HepG2 (cell line): Measurements from ENCODE around the gene NT5C2. TPM values are rescaled to one million over a fixed set of nuclear protein-coding genes. Genes with fewer than 3 reads are reported as not detected.

ENCODE experiments used
- ARNT ChIP-seq: fragments of 450-650 bp; IDR thresholded peaks from 2 replicates; pipeline ENCODE4 v1.6.1; 2017
- BCL6 ChIP-seq: IDR thresholded peaks from 2 replicates; pipeline ENCODE4 v1.6.1; 2016; ENCODE audit warnings: missing genetic modification reagents, missing compliant biosample characterization
- CHCHD3 ChIP-seq: sonication (generic); formaldehyde crosslinking; IDR thresholded peaks from 2 replicates; pipeline ENCODE4 v1.8.0; 2022; ENCODE audit warnings: mild to moderate bottlenecking, missing genetic modification reagents, moderate library complexity
- CREM ChIP-seq, 2 experiments: sonication (generic) in 1 of 2; formaldehyde crosslinking in 1 of 2; IDR thresholded peaks; 2 replicates each; pipeline versions ENCODE4 v1.4.0 to v1.6.1; 2016 to 2020; ENCODE audit warnings: antibody characterized with exemption in 1 of 2, mild to moderate bottlenecking in 1 of 2, missing genetic modification reagents in 1 of 2
- FOXA3 ChIP-seq: IDR thresholded peaks from 2 replicates; pipeline ENCODE4 v1.6.1; 2016; ENCODE audit warnings: missing genetic modification reagents, missing compliant biosample characterization
- FOXP1 ChIP-seq, 2 experiments: fragments of 450-650 bp in 1 of 2; IDR thresholded peaks; 2 replicates each; pipeline ENCODE4 v1.6.1; 2017 to 2018; ENCODE audit warnings: antibody characterized with exemption in 1 of 2
- GATAD2A ChIP-seq: IDR thresholded peaks from 2 replicates; pipeline ENCODE4 v1.6.1; 2016
- GMEB2 ChIP-seq: IDR thresholded peaks from 2 replicates; pipeline ENCODE4 v1.6.1; 2016; ENCODE audit warnings: missing biosample characterization, missing genetic modification reagents, low read depth
- MAFF ChIP-seq: IDR thresholded peaks from 2 replicates; pipeline ENCODE4 v1.6.1; 2011; ENCODE audit warnings: low read depth, low read length, improper control_type of control experiment
- MEIS1 ChIP-seq: sonication (generic); formaldehyde crosslinking; IDR thresholded peaks from 2 replicates; pipeline ENCODE4 v1.9.0; 2021; ENCODE audit warnings: mild to moderate bottlenecking, missing genetic modification reagents, moderate library complexity, borderline replicate concordance
- NCOA2 ChIP-seq: sonication (generic); formaldehyde crosslinking; IDR thresholded peaks from 2 replicates; pipeline ENCODE4 v1.8.0; 2022; ENCODE audit warnings: inconsistent platforms
- NCOR1 ChIP-seq: fragments of 200-600 bp; sonication (generic); IDR thresholded peaks from 2 replicates; pipeline ENCODE4 v1.7.0; 2017; ENCODE audit warnings: antibody characterized with exemption, low read length, borderline replicate concordance
- POGZ ChIP-seq: sonication (generic); formaldehyde crosslinking; IDR thresholded peaks from 2 replicates; pipeline ENCODE4 v1.4.0; 2020; ENCODE audit warnings: mild to moderate bottlenecking, missing genetic modification reagents
- PPARG ChIP-seq: conservative IDR thresholded peaks from 2 replicates; pipeline ENCODE4 v1.6.1; 2016; ENCODE audit warnings: missing biosample characterization, missing genetic modification reagents
- PREB ChIP-seq: sonication (generic); formaldehyde crosslinking; IDR thresholded peaks from 2 replicates; pipeline ENCODE4 v1.4.0; 2020; ENCODE audit warnings: missing genetic modification reagents
- RARA ChIP-seq: IDR thresholded peaks from 2 replicates; pipeline ENCODE4 v1.6.1; 2016; ENCODE audit warnings: missing genetic modification reagents, missing compliant biosample characterization
- RFX1 ChIP-seq: fragments of 450-650 bp; IDR thresholded peaks from 2 replicates; pipeline ENCODE4 v1.6.1; 2017
- SAP130 ChIP-seq: IDR thresholded peaks from 2 replicates; pipeline ENCODE4 v1.6.1; 2016; ENCODE audit warnings: low read depth
- SKI ChIP-seq: fragments of 450-650 bp; IDR thresholded peaks from one replicate; pipeline ENCODE4 v1.6.1; 2018; ENCODE audit warnings: mild to moderate bottlenecking; ENCODE audit not compliant: partially characterized antibody
- TEAD3 ChIP-seq: optimal IDR thresholded peaks from 2 replicates; pipeline ENCODE3; 2016; ENCODE audit warnings: borderline replicate concordance
- ZNF207 ChIP-seq: fragments of 450-650 bp; IDR thresholded peaks from 2 replicates; pipeline ENCODE4 v1.6.1; 2016; ENCODE audit warnings: antibody characterized with exemption, borderline replicate concordance
- ZNF275 ChIP-seq: sonication (generic); formaldehyde crosslinking; IDR thresholded peaks from 2 replicates; pipeline ENCODE4 v1.8.0; 2022; ENCODE audit warnings: missing genetic modification reagents, mild to moderate bottlenecking, inconsistent platforms, borderline replicate concordance
- ZNF598 ChIP-seq: sonication (generic); formaldehyde crosslinking; IDR thresholded peaks from 2 replicates; pipeline ENCODE4 v1.5.1; 2020; ENCODE audit warnings: mild to moderate bottlenecking, missing genetic modification reagents, borderline replicate concordance
- ZNF674 ChIP-seq: sonication (generic); formaldehyde crosslinking; IDR thresholded peaks from 2 replicates; pipeline ENCODE4 v1.5.0; 2020; ENCODE audit warnings: low read depth, mild to moderate bottlenecking, missing genetic modification reagents
- polyA plus RNA-seq, 8 experiments: library from polyadenylated mRNA; depleted of rRNA in 3 of 8; stranded (reverse) in 7 of 8; unstranded in 1 of 8; fragments of >200 nt; fragmentation: Illumina TruSeq in 4 of 8; extraction: Trizol in 4 of 8; gene quantifications; 2 replicates each; pipeline versions ENCODE4 v1.2.1 to v1.2.3, GENCODE V29; 2011 to 2016; ENCODE audit warnings: low read depth in 4 of 8, missing spikeins in 1 of 8, mixed read lengths in 1 of 8; ENCODE audit not compliant: insufficient read depth in 1 of 8
- total RNA-seq, 5 experiments: library from RNA; depleted of rRNA; stranded (reverse); fragments of >200 nt; fragmentation: Illumina TruSeq; extraction: Trizol; gene quantifications; 2 replicates each; pipeline ENCODE4 v1.2.3, GENCODE V29; 2016; ENCODE audit warnings: low read depth in 1 of 5
- TF ChIP-seq, protein P1 (sequence below): IDR thresholded peaks from 2 replicates; pipeline ENCODE4 v1.6.1; 2016; ENCODE audit warnings: missing genetic modification reagents, missing compliant biosample characterization
- TF ChIP-seq, protein P2 (sequence below): sonication (generic); formaldehyde crosslinking; IDR thresholded peaks from 2 replicates; pipeline ENCODE4 v1.4.0; 2020; ENCODE audit warnings: low read depth, mild to moderate bottlenecking, missing genetic modification reagents

NT5C2 gene
- total and polyA plus RNA-seq, 2 of the 13 experiments (the other 11 are each of a cell fraction or from before 2014, with no cell fraction given), result 40.6 to 55.2 TPM

GRCh38 chr10:103204353-103205255 lies 11.5 kb upstream of the NT5C2 start (continued):
- no peak for TF ChIP-seq ZNF674 (CRISPR knock-in tag)
- TF ChIP-seq SKI, result peak; percentile 91
- TF ChIP-seq, protein P1, sequence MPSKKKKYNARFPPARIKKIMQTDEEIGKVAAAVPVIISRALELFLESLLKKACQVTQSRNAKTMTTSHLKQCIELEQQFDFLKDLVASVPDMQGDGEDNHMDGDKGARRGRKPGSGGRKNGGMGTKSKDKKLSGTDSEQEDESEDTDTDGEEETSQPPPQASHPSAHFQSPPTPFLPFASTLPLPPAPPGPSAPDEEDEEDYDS (CRISPR knock-in tag), result no peak
- TF ChIP-seq CREM (IDR thresholded peaks at IDR 0.05), result peak; percentile 26; the same call in 1 of the 2 replicates
- TF ChIP-seq CREM (CRISPR knock-in tag; IDR thresholded peaks at IDR 0.05), result no peak
- no peak for TF ChIP-seq ARNT
- TF ChIP-seq NCOA2 (CRISPR knock-in tag), result peak; percentile 46; the same call in 1 of the 2 replicates
- peak; percentile 69 for TF ChIP-seq MAFF
- peak; percentile 71; the same call in 1 of the 2 replicates for TF ChIP-seq NCOR1
- 0 out of 2 replicates have a peak, but pooled peaks have one; percentile 11 for TF ChIP-seq RARA (CRISPR knock-in tag)
- TF ChIP-seq, protein P2, sequence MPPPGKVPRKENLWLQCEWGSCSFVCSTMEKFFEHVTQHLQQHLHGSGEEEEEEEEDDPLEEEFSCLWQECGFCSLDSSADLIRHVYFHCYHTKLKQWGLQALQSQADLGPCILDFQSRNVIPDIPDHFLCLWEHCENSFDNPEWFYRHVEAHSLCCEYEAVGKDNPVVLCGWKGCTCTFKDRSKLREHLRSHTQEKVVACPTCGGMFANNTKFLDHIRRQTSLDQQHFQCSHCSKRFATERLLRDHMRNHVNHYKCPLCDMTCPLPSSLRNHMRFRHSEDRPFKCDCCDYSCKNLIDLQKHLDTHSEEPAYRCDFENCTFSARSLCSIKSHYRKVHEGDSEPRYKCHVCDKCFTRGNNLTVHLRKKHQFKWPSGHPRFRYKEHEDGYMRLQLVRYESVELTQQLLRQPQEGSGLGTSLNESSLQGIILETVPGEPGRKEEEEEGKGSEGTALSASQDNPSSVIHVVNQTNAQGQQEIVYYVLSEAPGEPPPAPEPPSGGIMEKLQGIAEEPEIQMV, result no peak
- no peak for TF ChIP-seq GMEB2 (CRISPR knock-in tag)
- peak; percentile 39 for TF ChIP-seq SAP130
- TF ChIP-seq TEAD3, result peak; percentile 74
- TF ChIP-seq FOXA3 (CRISPR knock-in tag), result peak; percentile 26; the same call in 1 of the 2 replicates
- TF ChIP-seq PREB (CRISPR knock-in tag), result no peak
- TF ChIP-seq ZNF598 (CRISPR knock-in tag), result no peak
- TF ChIP-seq CHCHD3 (CRISPR knock-in tag), result no peak
- peak; percentile 51 for TF ChIP-seq BCL6 (CRISPR knock-in tag)
- TF ChIP-seq GATAD2A (CRISPR knock-in tag), result peak; percentile 69
- no peak for TF ChIP-seq PPARG (CRISPR knock-in tag)
- TF ChIP-seq ZNF207, result no peak
- no peak for TF ChIP-seq POGZ
- TF ChIP-seq MEIS1 (CRISPR knock-in tag), result no peak
- TF ChIP-seq FOXP1 (IDR thresholded peaks at IDR 0.05), result no peak
- peak; percentile 15; the same call in 1 of the 2 replicates for TF ChIP-seq FOXP1 (CRISPR knock-in tag; IDR thresholded peaks at IDR 0.05)
- TF ChIP-seq ZNF275 (CRISPR knock-in tag), result 0 out of 2 replicates have a peak, but pooled peaks have one; percentile 29
- peak; percentile 91 for TF ChIP-seq RFX1
